ENCODE data around the gene TMEM175.

The TMEM175 gene

DNA sequence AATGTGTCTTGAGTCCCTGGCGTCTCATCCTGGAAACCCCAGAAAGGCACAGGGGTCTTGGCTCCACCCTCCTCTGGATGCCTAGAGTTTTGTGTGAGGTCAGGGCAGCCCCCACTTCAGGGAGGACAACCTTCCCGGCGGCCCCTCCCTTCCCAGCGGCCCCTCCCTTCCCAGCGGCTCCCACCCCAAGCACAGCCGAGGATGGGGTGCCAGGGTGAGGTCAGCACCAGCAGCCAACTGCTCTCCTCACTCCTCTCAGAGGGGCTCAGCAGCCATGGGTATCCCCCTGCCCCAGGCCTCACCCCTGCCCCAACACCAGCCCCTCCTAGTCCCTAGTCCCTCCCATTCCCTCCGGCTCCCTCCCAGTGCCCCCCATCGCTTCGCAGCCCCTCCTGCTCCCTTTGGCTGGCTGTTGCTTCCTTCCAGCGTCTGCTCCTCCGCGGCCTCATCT, 23.7 kb downstream of the TMEM175 start:
- TF ChIP-seq, protein P1, sequence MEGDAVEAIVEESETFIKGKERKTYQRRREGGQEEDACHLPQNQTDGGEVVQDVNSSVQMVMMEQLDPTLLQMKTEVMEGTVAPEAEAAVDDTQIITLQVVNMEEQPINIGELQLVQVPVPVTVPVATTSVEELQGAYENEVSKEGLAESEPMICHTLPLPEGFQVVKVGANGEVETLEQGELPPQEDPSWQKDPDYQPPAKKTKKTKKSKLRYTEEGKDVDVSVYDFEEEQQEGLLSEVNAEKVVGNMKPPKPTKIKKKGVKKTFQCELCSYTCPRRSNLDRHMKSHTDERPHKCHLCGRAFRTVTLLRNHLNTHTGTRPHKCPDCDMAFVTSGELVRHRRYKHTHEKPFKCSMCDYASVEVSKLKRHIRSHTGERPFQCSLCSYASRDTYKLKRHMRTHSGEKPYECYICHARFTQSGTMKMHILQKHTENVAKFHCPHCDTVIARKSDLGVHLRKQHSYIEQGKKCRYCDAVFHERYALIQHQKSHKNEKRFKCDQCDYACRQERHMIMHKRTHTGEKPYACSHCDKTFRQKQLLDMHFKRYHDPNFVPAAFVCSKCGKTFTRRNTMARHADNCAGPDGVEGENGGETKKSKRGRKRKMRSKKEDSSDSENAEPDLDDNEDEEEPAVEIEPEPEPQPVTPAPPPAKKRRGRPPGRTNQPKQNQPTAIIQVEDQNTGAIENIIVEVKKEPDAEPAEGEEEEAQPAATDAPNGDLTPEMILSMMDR (IDR thresholded peaks at IDR 0.05; ENCODE audit: low read depth, low read length, missing control alignments): no peak
- DNase-seq (ENCODE audit: extremely low read depth, low read depth): no peak
- H3K4me3 ChIP-seq (replicated peaks; ENCODE audit: low read depth, low read length): no peak overlapping the region

DNA sequence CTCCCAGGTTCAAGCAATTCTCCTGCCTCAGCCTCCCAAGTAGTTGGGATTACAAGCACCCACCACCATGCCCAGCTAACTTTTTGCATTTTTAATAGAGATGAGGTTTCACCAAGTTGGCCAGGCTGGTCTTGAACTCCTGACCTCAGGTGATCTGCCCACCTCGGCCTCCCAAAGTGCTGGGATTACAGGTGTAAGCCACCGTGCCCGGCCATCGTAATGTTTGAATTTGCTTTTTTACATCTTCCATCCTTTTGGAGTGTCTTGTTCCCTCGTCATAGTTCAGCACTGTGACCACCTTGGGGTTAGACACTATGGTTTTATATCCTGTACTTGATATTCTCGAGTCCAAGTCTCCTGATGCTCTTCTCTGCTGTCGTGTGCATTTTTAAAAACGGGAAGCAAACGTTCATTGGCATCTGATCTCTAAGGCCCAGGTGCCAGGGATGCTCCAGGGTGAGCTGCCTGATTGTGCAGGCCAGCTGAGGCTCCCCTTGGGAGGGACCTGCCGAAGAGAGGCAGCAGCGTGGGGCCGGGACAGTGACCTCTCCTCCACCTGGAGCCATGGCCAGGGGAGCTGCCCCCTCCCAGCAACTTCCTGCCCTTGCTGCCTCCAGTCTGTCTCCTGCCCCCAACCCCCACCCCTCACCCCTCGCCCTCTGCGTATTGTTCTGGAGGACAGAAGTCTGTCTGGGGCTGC, 24.4 kb downstream of the TMEM175 start:
- TF ChIP-seq, protein P1 (IDR thresholded peaks at IDR 0.05; ENCODE audit: low read depth, low read length, missing control alignments): no peak
- no peak overlapping the region for H3K4me3 ChIP-seq (replicated peaks; ENCODE audit: low read depth, low read length)
- no peak for DNase-seq (ENCODE audit: extremely low read depth, low read depth)

DNA sequence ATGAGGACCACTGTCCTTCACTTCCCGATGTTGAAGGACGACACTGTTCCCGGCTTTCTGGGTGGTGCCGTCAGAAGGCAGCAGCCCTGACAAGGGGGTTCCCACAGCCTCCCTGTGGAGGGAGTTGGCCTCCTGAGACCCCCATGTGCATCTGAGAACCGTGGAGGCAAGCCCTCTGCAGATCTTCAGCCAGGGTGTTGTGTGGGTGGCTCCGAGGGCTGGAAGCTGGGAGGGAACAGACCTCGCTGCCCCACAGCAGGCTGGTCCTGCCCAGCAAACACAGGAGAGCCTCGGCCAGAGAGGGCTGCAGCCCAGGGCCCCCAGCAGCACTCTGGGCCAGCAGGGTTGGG, 24.9 kb downstream of the TMEM175 start:
- DNase-seq (ENCODE audit: extremely low read depth, low read depth): no peak
- TF ChIP-seq, protein P1 (IDR thresholded peaks at IDR 0.05; ENCODE audit: low read depth, low read length, missing control alignments): no peak

DNA sequence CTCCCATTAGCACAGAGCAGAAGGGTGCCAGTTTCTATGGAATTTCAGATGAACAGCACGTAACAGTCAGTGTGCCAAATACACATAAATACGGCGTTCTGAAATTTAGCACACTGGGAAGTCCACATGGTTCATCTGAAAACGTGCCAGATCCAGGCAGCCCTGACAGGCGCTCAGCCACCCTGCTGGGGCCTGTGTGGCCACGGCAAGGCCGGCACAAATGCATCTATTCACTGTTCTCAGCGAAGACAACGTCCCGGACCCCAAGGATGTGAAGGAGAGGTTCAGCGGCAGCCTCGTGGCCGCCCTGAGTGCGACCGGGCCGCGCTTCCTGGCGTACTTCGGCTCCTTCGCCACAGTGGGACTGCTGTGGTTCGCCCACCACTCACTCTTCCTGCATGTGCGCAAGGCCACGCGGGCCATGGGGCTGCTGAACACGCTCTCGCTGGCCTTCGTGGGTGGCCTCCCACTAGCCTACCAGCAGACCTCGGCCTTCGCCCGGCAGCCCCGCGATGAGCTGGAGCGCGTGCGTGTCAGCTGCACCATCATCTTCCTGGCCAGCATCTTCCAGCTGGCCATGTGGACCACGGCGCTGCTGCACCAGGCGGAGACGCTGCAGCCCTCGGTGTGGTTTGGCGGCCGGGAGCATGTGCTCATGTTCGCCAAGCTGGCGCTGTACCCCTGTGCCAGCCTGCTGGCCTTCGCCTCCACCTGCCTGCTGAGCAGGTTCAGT, 25.5 kb downstream of the TMEM175 start:
- no peak overlapping the region for H3K4me3 ChIP-seq (replicated peaks; ENCODE audit: low read depth, low read length)
- TF ChIP-seq, protein P1 (IDR thresholded peaks at IDR 0.05; ENCODE audit: low read depth, low read length, missing control alignments): no peak
- no peak for DNase-seq (ENCODE audit: extremely low read depth, low read depth)

More for the DNA sequence above, 24.9 kb downstream of the TMEM175 start:
- no peak overlapping the region for H3K4me3 ChIP-seq (replicated peaks; ENCODE audit: low read depth, low read length)

DNA sequence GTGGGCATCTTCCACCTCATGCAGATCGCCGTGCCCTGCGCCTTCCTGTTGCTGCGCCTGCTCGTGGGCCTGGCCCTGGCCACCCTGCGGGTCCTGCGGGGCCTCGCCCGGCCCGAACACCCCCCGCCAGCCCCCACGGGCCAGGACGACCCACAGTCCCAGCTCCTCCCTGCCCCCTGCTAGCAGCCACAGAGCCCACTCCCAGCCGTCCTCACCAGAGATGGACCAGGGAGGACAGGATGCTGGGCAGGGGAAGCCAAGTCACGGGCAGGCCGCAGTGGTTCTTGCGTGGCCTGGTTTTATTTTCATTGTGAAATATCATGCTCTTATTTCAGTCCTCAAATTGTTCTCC, 26.0 kb downstream of the TMEM175 start:
- DNase-seq (ENCODE audit: extremely low read depth, low read depth): no peak
- TF ChIP-seq, protein P1 (IDR thresholded peaks at IDR 0.05; ENCODE audit: low read depth, low read length, missing control alignments): no peak
- H3K4me3 ChIP-seq (replicated peaks; ENCODE audit: low read depth, low read length): no peak overlapping the region

DNA sequence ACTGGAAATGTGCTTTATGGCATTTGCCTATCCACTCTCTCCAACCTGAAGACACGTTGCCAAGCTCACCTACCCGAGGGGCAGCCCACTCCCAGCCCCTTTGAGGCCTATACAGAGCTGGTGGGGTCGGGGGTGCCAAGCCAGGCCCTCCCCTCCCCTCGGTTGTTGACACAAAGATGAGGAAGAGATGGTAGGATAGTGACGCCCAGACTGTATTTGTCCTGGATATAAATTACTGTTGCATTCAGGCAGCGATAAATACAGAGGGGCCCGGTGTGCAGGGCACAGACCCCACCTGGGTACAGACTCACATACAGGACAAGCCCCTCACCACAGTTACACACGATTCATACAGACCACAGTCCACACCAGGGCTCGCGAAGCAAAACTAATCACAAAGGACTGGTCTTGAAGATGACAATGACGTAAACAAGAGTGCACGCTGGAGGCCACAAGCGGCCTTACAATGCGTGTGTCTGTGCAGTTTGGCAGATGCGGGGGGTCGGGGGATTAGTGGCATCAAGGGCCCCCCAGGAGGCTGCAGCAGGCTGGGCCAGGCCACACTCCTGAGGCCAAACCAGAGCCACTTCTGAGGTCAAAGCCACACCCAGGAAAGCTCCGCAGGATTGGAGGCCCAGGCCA, 26.6 kb downstream of the TMEM175 start:
- TF ChIP-seq, protein P1 (IDR thresholded peaks at IDR 0.05; ENCODE audit: low read depth, low read length, missing control alignments): no peak
- H3K4me3 ChIP-seq (replicated peaks; ENCODE audit: low read depth, low read length): no peak overlapping the region
- DNase-seq (ENCODE audit: extremely low read depth, low read depth): no peak

Data from HFF-Myc (cell line).